Endothelial cell of umbilical vein (primary cell): ENCODE data around the gene COPS9. TPM values are rescaled to one million over a fixed set of nuclear protein-coding genes. Genes with fewer than 3 reads are reported as not detected.

ENCODE experiments used
- BruUV-seq: library from RNA; stranded (reverse); fragments of 400-500 nt; replicated peaks from 2 replicates; lab custom pipeline; 2021; lab: Mats Ljungman, UMichigan
- CTCF ChIA-PET: fragments of 300-600, 350-600 bp; sonication (Branson Sonifier 250); formaldehyde crosslinking; loops from one replicate; lab custom pipeline; 2021; ENCODE audit warnings: antibody characterized with exemption, inconsistent platforms; lab: Charles Lee
- POLR2A ChIA-PET: fragments of 300-600, 350-600 bp; sonication (Branson Sonifier 250); formaldehyde crosslinking; loops from one replicate; lab custom pipeline; 2021; ENCODE audit warnings: antibody characterized with exemption, inconsistent platforms; lab: Charles Lee
- DNase-seq: peaks from one replicate; pipeline ENCODE4 v3.0.0-alpha.2; 2011; ENCODE audit warnings: low read depth, low spot score
- FAIRE-seq: peaks from 2 replicates; lab custom pipeline; 2011; peaks lifted over from hg19 to GRCh38; lab: Jason Lieb, UNC
- H2AFZ ChIP-seq: 2 replicates; pipeline ENCODE4 v1.6.0; 2012; ENCODE audit warnings: low read depth, low read length, control low read depth, inconsistent platforms
- H3K27ac ChIP-seq: 2 replicates; pipeline ENCODE4 v1.5.1; 2011; ENCODE audit warnings: low read depth, mild to moderate bottlenecking, control low read depth, low read length, moderate library complexity; ENCODE audit not compliant: insufficient read depth
- H3K27me3 ChIP-seq, 2 experiments: 2 replicates each; pipeline versions ENCODE4 v1.6.0 to v1.6.1; 2011; ENCODE audit warnings: low read length in 2 of 2, mixed read lengths in 1 of 2; ENCODE audit not compliant: control insufficient read depth in 2 of 2, insufficient read depth in 2 of 2
- H3K36me3 ChIP-seq, 2 experiments: 2 replicates in 1 of 2; 3 replicates in 1 of 2; pipeline ENCODE4 v1.5.1; 2011; ENCODE audit warnings: low read length in 2 of 2, mild to moderate bottlenecking in 1 of 2, moderate library complexity in 1 of 2; ENCODE audit not compliant: control insufficient read depth in 2 of 2, insufficient read depth in 2 of 2; ENCODE audit errors: extremely low read depth in 1 of 2
- H3K4me1 ChIP-seq: 3 replicates; pipeline ENCODE4 v1.5.1; 2011; ENCODE audit warnings: mild to moderate bottlenecking, low read length; ENCODE audit not compliant: control insufficient read depth, insufficient read depth; ENCODE audit errors: extremely low read depth
- H3K4me2 ChIP-seq: 2 replicates; pipeline ENCODE4 v1.6.1; 2011; ENCODE audit warnings: low read length, control low read depth, mixed read lengths; ENCODE audit not compliant: insufficient read depth
- H3K4me3 ChIP-seq, 3 experiments: fragments of 200-600 bp in 1 of 3; sonication (generic), shearing (Covaris generic) in 1 of 3; replicated peaks in 1 of 3; 2 replicates each; pipeline ENCODE4 v1.5.1; 2011 to 2016; ENCODE audit warnings: control low read depth in 3 of 3, low read length in 3 of 3, mild to moderate bottlenecking in 2 of 3, inconsistent platforms in 1 of 3, low read depth in 1 of 3, moderate library complexity in 1 of 3; ENCODE audit not compliant: insufficient read depth in 1 of 3
- H3K79me2 ChIP-seq: 2 replicates; pipeline ENCODE4 v1.6.0; 2012; ENCODE audit warnings: low read length, inconsistent platforms; ENCODE audit not compliant: control insufficient read depth, insufficient read depth
- H3K9ac ChIP-seq: replicated peaks from 2 replicates; pipeline ENCODE3; 2011; ENCODE audit warnings: low read length, control low read depth; ENCODE audit not compliant: insufficient read depth; ENCODE audit errors: extremely low read depth
- H3K9me1 ChIP-seq: replicated peaks from 3 replicates; pipeline ENCODE4 v1.6.0; 2011; ENCODE audit warnings: mild to moderate bottlenecking, low read length; ENCODE audit not compliant: control insufficient read depth, insufficient read depth; ENCODE audit errors: extremely low read depth
- H3K9me3 ChIP-seq: replicated peaks from 2 replicates; pipeline ENCODE4 v1.5.1; 2012; ENCODE audit warnings: low read length, inconsistent platforms; ENCODE audit not compliant: control insufficient read depth, insufficient read depth
- H4K20me1 ChIP-seq: replicated peaks from 2 replicates; pipeline ENCODE3; 2011; ENCODE audit warnings: mild to moderate bottlenecking, low read length; ENCODE audit not compliant: control insufficient read depth, insufficient read depth; ENCODE audit errors: extremely low read depth
- CTCF ChIP-seq, 2 donors: IDR thresholded peaks; 1 replicate in 1 of 2; 2 replicates in 1 of 2; pipeline ENCODE4 v1.5.1; 2011; ENCODE audit warnings: low read length in 2 of 2, mild to moderate bottlenecking in 2 of 2, moderate library complexity in 2 of 2, control low read depth in 1 of 2, inconsistent platforms in 1 of 2, low read depth in 1 of 2; ENCODE audit not compliant: insufficient read depth in 1 of 2; ENCODE audit errors: extremely low read depth in 1 of 2
- EZH2 ChIP-seq: IDR thresholded peaks from 2 replicates; pipeline ENCODE4 v1.6.1; 2012; ENCODE audit warnings: borderline replicate concordance, low read depth, mild to moderate bottlenecking, moderate library complexity, low read length, inconsistent platforms; ENCODE audit not compliant: severe bottlenecking
- FOS ChIP-seq: IDR thresholded peaks from 2 replicates; pipeline ENCODE4 v1.6.1; 2011; ENCODE audit warnings: mild to moderate bottlenecking, low read length, moderate library complexity, borderline replicate concordance; ENCODE audit not compliant: insufficient read depth
- GATA2 ChIP-seq: IDR thresholded peaks from 2 replicates; pipeline ENCODE4 v1.7.0; 2011; ENCODE audit warnings: low read depth, mild to moderate bottlenecking, moderate library complexity, mixed read lengths, low read length; ENCODE audit not compliant: insufficient read length, insufficient read depth
- JUN ChIP-seq: IDR thresholded peaks from 2 replicates; pipeline ENCODE4 v1.6.1; 2011; ENCODE audit warnings: borderline replicate concordance, low read depth; ENCODE audit not compliant: insufficient read length, insufficient read depth
- MAX ChIP-seq: IDR thresholded peaks from 2 replicates; pipeline ENCODE4 v1.6.1; 2011; ENCODE audit not compliant: insufficient read depth, insufficient read length
- MYC ChIP-seq: IDR thresholded peaks from one replicate; pipeline ENCODE4 v1.6.1; 2011; ENCODE audit warnings: mild to moderate bottlenecking, low read depth, low read length
- POLR2A ChIP-seq: IDR thresholded peaks from 2 replicates; pipeline ENCODE4 v1.6.1; 2012; ENCODE audit warnings: low read depth, mild to moderate bottlenecking, control low read depth, low read length
- POLR2AphosphoS5 ChIP-seq: IDR thresholded peaks from 2 replicates; pipeline ENCODE4 v1.6.1; 2012; ENCODE audit warnings: low read depth, mild to moderate bottlenecking, control low read depth, low read length, moderate library complexity; ENCODE audit not compliant: insufficient read depth
- dilution Hi-C: fragments of 300-500 bp; cut with MboI; formaldehyde crosslinking; loops from one replicate; pipeline ENCODE4 v1.15.0; 2019; ENCODE audit warnings: low sequenced_read_pairs; ENCODE audit not compliant: extremely low pct_ligation_motif_present
- intact Hi-C: fragments of 100-400 bp; cut with micrococcal nuclease; formaldehyde crosslinking; loops from one replicate; pipeline ENCODE4 v1.10.0; 2022
- polyA plus RNA-seq, 4 experiments: library from polyadenylated mRNA; depleted of rRNA in 3 of 4; stranded (reverse) in 3 of 4; unstranded in 1 of 4; fragments of >200 nt; gene quantifications; 2 replicates each; pipeline versions ENCODE4 v1.2.1 to v1.2.3, GENCODE V29; 2011 to 2012; ENCODE audit warnings: missing spikeins in 1 of 4
- total RNA-seq: library from RNA; stranded (reverse); gene quantifications from 2 replicates; pipeline ENCODE4 v1.2.3, GENCODE V29; 2021

The COPS9 gene
- total and polyA plus RNA-seq, 2 donors (not counting 3 experiments of a cell fraction or from before 2014, with no cell fraction given): 196 to 361 TPM

- no peaks in the 10 kb centered on the region for H3K79me2 ChIP-seq
- H3K27ac ChIP-seq: no peak overlapping the region
- no peaks in the 10 kb centered on the region for H3K36me3 ChIP-seq
- H4K20me1 ChIP-seq: no peaks in the 10 kb centered on the region
- FAIRE-seq: no peak
- H3K9me1 ChIP-seq: no peaks in the 10 kb centered on the region
- intact Hi-C loops (no loop called here), dilution Hi-C loops (no loop called here)
- no peak for TF ChIP-seq EZH2
- no peak for TF ChIP-seq CTCF (IDR thresholded peaks at IDR 0.05; ENCODE audit: extremely low read depth in 1 of 2, insufficient read depth in 1 of 2, low read depth in 1 of 2, low read length in 2 of 2)
- TF ChIP-seq MYC: no peak
- no peak for TF ChIP-seq POLR2AphosphoS5
- TF ChIP-seq POLR2A: no peak
- TF ChIP-seq MAX: no peak
- TF ChIP-seq JUN: no peak
- TF ChIP-seq FOS: no peak
- no peak for TF ChIP-seq GATA2
- H3K4me2 ChIP-seq: no peak overlapping the region
- no peaks in the 10 kb centered on the region for H3K4me1 ChIP-seq
- ChIA-PET CTCF (no interaction called here), POLR2A (no interaction called here)
- H2AFZ ChIP-seq: no peak overlapping the region
- no peak overlapping the region for H3K9ac ChIP-seq
- H3K4me3 ChIP-seq: no peak overlapping the region
- DNase-seq: no peak
- H3K9me3 ChIP-seq: no peaks in the 10 kb centered on the region
- BruUV-seq: no TSS peak
- H3K27me3 ChIP-seq: no peaks in the 10 kb centered on the region
Observed at GRCh38 chr2:240165661-240166060, 29.6 kb upstream of the COPS9 start.
